Karpas-422 (cell line): ENCODE data around the gene CAPRIN2. TPM values are rescaled to one million over a fixed set of nuclear protein-coding genes. Genes with fewer than 3 reads are reported as not detected.

Source experiments
- DNase-seq: peaks from one replicate; pipeline ENCODE4 v3.0.0-alpha.2; 2015
- H2AFZ ChIP-seq: fragments of 200-600 bp; sonication (generic); 2 replicates; pipeline ENCODE4 v1.6.1; 2014; ENCODE audit warnings: antibody characterized with exemption, low read length, mixed read lengths
- H3K27ac ChIP-seq: fragments of 200-600 bp; sonication (generic); 2 replicates; pipeline ENCODE4 v1.5.1; 2014; ENCODE audit warnings: mild to moderate bottlenecking, low read length, moderate library complexity
- H3K27me3 ChIP-seq: fragments of 200-600 bp; sonication (generic); 2 replicates; pipeline ENCODE4 v1.6.1; 2014; ENCODE audit warnings: low read length, mixed read lengths
- H3K36me3 ChIP-seq: fragments of 200-600 bp; sonication (generic); 2 replicates; pipeline ENCODE4 v1.6.1; 2014; ENCODE audit warnings: low read length, mixed read lengths; ENCODE audit not compliant: insufficient read depth
- H3K4me1 ChIP-seq: fragments of 200-600 bp; sonication (generic); 2 replicates; pipeline ENCODE4 v1.6.1; 2014; ENCODE audit warnings: mild to moderate bottlenecking, low read length, mixed read lengths
- H3K4me2 ChIP-seq: fragments of 200-600 bp; sonication (generic); 2 replicates; pipeline ENCODE4 v1.6.1; 2014; ENCODE audit warnings: low read length, low read depth, mild to moderate bottlenecking; ENCODE audit not compliant: poor library complexity, severe bottlenecking
- H3K4me3 ChIP-seq: fragments of 200-600 bp; sonication (generic); 2 replicates; pipeline ENCODE4 v1.5.1; 2014; ENCODE audit warnings: mild to moderate bottlenecking, antibody characterized with exemption, low read length, mixed read lengths
- H3K79me2 ChIP-seq: fragments of 200-600 bp; sonication (generic); 2 replicates; pipeline ENCODE4 v1.6.1; 2014; ENCODE audit warnings: mild to moderate bottlenecking, low read length, mixed read lengths
- H3K9ac ChIP-seq: fragments of 200-600 bp; sonication (generic); 2 replicates; pipeline ENCODE4 v1.6.0; 2014; ENCODE audit warnings: low read length
- H3K9me2 ChIP-seq: fragments of 200-600 bp; sonication (generic), shearing (Covaris generic); replicated peaks from 2 replicates; pipeline ENCODE4 v1.6.0; 2014; ENCODE audit warnings: mild to moderate bottlenecking, low read length, moderate library complexity; ENCODE audit not compliant: insufficient read depth
- H3K9me3 ChIP-seq: fragments of 300-700, 200-600 bp; sonication (generic); 2 replicates; pipeline ENCODE4 v1.6.1; 2014; ENCODE audit warnings: low read length, mixed read lengths
- H4K20me1 ChIP-seq: fragments of 200-600 bp; sonication (generic); 2 replicates; pipeline ENCODE4 v1.6.1; 2014; ENCODE audit warnings: mild to moderate bottlenecking, antibody characterized with exemption, low read length, low read depth; ENCODE audit not compliant: insufficient read depth
- total RNA-seq: library from RNA; depleted of rRNA; stranded (reverse); fragments of >200 nt; shearing (Covaris generic); gene quantifications from 2 replicates; pipeline ENCODE4 v1.2.3, GENCODE V29; 2014; ENCODE audit warnings: low replicate concordance

Gene CAPRIN2
- total RNA-seq, 1 experiment from 2014 or later = 39.8 TPM

DNA sequence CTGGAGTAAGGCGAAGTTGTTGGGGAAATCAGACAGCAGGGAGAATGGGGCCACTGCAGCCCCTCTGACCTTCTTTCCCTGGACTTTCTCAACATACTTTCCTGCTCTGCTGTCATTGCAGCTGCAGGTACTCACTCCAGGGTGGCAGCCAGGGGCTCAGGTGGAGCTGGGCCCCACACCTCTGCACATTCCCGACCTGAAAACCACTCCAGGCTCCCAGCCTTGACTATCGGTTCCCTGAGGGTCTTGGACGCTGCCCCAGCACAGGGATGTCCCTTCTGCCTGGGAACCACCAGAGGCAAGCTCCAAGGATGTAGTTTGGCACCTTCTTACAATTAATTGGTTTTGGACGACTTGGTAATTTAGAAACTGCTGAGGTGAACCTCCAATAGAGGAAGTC is 24.8 kb upstream of the CAPRIN2 start:
- no peaks in the 10 kb centered on the region for H3K27me3 ChIP-seq
- H3K4me1 ChIP-seq = no peaks in the 10 kb centered on the region
- no peaks in the 10 kb centered on the region for H3K36me3 ChIP-seq
- H3K4me2 ChIP-seq = no peak overlapping the region
- H3K27ac ChIP-seq = no peak overlapping the region
- H3K79me2 ChIP-seq = no peaks in the 10 kb centered on the region
- H2AFZ ChIP-seq = no peak overlapping the region
- peaks cover 2% of the 10 kb centered on the region; the same call in 1 of the 2 replicates for H3K9me3 ChIP-seq
- DNase-seq = no peak
- H4K20me1 ChIP-seq = no peaks in the 10 kb centered on the region
- no peaks in the 10 kb centered on the region for H3K9me2 ChIP-seq
- no peak overlapping the region for H3K9ac ChIP-seq
- H3K4me3 ChIP-seq = no peak overlapping the region

GRCh38 chr12:30779178-30779577 is 24.4 kb upstream of the CAPRIN2 start:
- no peak overlapping the region for H3K4me2 ChIP-seq
- no peak overlapping the region for H2AFZ ChIP-seq

DNA sequence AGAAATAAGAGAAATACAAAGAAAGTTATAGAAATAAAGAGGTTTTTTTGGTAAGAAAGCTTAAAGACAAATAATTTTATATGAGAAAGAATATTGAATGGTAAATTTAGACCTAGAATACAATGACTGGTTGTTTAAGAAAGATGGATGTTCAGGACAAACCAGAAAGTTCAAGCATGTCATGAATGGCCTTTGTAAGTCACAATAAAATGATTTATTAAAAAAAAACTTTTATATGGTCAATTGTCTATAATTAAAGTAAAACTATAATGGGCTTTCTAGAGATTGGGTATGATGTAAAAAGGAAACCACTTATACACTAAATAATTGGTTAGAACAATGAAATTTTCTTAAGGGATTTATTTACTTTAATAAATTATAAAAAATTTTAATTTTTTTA is 19.8 kb upstream of the CAPRIN2 start:
- no peak for DNase-seq
- H3K9me3 ChIP-seq = no peaks in the 10 kb centered on the region; the same call in 1 of the 2 replicates
- no peak overlapping the region for H3K4me2 ChIP-seq
- no peaks in the 10 kb centered on the region for H3K9me2 ChIP-seq
- H3K4me1 ChIP-seq = no peaks in the 10 kb centered on the region
- H3K79me2 ChIP-seq = no peaks in the 10 kb centered on the region
- no peak overlapping the region for H2AFZ ChIP-seq
- H3K36me3 ChIP-seq = no peaks in the 10 kb centered on the region
- no peak overlapping the region for H3K4me3 ChIP-seq
- H4K20me1 ChIP-seq = no peaks in the 10 kb centered on the region
- no peak overlapping the region for H3K27ac ChIP-seq
- H3K9ac ChIP-seq = no peak overlapping the region
- H3K27me3 ChIP-seq = no peaks in the 10 kb centered on the region

More at GRCh38 chr12:30779178-30779577, 24.4 kb upstream of the CAPRIN2 start:
- Histone ChIP-seq H3K36me3 (no peaks in the 10 kb centered on the region), H3K4me1 (no peaks in the 10 kb centered on the region), H3K4me3 (no peak overlapping the region), H3K9me3 (no peaks in the 10 kb centered on the region; the same call in 1 of the 2 replicates), H3K27ac (no peak overlapping the region), H3K9me2 (no peaks in the 10 kb centered on the region), H3K27me3 (no peaks in the 10 kb centered on the region), H4K20me1 (no peaks in the 10 kb centered on the region), H3K79me2 (no peaks in the 10 kb centered on the region), H3K9ac (no peak overlapping the region)
- no peak for DNase-seq

DNA sequence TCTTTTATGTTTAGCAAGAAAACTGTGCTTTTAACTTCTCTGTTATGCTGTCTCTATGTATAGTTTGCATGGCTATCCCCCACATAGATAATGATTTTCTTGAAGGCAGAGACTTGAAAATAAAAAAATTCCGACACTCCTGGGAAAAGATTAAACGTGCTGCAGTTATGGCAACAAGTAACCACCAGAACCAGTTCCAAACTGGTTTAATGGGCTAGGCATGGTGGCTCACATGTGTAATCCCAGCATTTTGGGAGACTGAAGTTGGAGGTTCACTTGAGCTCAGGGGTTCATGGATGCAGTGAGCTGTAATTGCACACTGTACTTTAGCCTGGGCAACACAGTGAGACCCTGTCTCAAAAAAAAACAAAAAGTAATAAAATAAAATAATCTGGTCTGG is 15.1 kb upstream of the CAPRIN2 start:
- H3K4me3 ChIP-seq = no peak overlapping the region
- no peaks in the 10 kb centered on the region for H3K27me3 ChIP-seq
- H3K36me3 ChIP-seq = no peaks in the 10 kb centered on the region
- no peak overlapping the region for H2AFZ ChIP-seq
- no peak overlapping the region for H3K27ac ChIP-seq
- no peaks in the 10 kb centered on the region for H3K9me3 ChIP-seq
- no peak for DNase-seq
- H3K9me2 ChIP-seq = no peaks in the 10 kb centered on the region
- no peak overlapping the region for H3K9ac ChIP-seq
- H3K4me2 ChIP-seq = no peak overlapping the region
- no peaks in the 10 kb centered on the region for H3K79me2 ChIP-seq
- no peaks in the 10 kb centered on the region for H4K20me1 ChIP-seq
- H3K4me1 ChIP-seq = no peaks in the 10 kb centered on the region

GRCh38 chr12:30764251-30764650 is 9.5 kb upstream of the CAPRIN2 start:
- Histone ChIP-seq H3K36me3 (no peaks in the 10 kb centered on the region), H3K4me3 (no peak overlapping the region), H4K20me1 (no peaks in the 10 kb centered on the region)

GRCh38 chr12:30763053-30763452 is 8.3 kb upstream of the CAPRIN2 start:
- Histone ChIP-seq H3K27me3 (no peaks in the 10 kb centered on the region), H3K27ac (no peak overlapping the region), H3K4me2 (no peak overlapping the region), H3K4me1 (no peaks in the 10 kb centered on the region), H3K36me3 (no peaks in the 10 kb centered on the region), H2AFZ (no peak overlapping the region), H3K9me3 (no peaks in the 10 kb centered on the region), H4K20me1 (no peaks in the 10 kb centered on the region), H3K9ac (no peak overlapping the region), H3K9me2 (no peaks in the 10 kb centered on the region), H3K79me2 (no peaks in the 10 kb centered on the region), H3K4me3 (no peak overlapping the region)
- DNase-seq = no peak

More at GRCh38 chr12:30764251-30764650, 9.5 kb upstream of the CAPRIN2 start:
- Histone ChIP-seq H3K4me2 (no peak overlapping the region), H3K27ac (no peak overlapping the region), H3K9me2 (no peaks in the 10 kb centered on the region), H2AFZ (no peak overlapping the region), H3K4me1 (no peaks in the 10 kb centered on the region), H3K79me2 (no peaks in the 10 kb centered on the region), H3K27me3 (no peaks in the 10 kb centered on the region), H3K9me3 (no peaks in the 10 kb centered on the region), H3K9ac (no peak overlapping the region)
- DNase-seq = no peak

DNA sequence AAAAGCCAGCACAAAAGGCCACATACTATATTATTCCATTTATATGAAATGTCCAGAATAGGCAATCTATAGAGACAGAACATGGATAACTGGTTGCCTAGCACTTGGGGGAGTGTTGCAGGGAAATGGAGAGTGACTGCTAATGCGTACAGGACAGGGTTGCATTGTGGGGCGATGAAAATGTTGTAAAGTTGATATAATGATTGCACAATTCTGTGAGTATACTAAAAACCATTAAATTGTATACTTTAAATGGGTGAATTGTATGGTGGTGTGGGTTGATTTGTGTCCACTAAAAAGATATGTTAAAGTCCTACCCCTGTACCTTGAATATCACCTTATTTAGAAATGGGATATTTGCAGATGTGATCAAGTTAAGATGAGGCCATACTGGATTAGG is 7.0 kb upstream of the CAPRIN2 start:
- no peaks in the 10 kb centered on the region for H3K4me1 ChIP-seq

DNA sequence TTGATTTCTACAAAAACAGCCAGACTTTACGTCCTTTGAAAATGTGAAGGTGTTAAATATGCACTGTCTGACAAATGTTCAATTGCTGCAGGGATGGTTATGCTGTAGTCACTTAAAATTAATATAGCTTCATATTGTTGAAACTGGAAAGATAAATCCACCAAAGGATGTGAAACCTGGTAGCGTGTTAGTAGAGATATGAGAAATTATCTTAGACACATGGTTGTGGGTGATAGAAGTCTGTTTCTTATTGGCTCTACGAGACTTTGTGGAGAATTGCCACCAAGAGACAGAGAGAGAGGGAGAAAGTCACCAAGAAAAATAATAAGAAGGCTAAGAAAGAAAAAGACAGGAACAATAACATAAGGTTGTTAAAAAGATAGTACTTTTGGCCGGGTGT is 2.6 kb upstream of the CAPRIN2 start:
- H2AFZ ChIP-seq = no peak overlapping the region

More for the DNA sequence above, 7.0 kb upstream of the CAPRIN2 start:
- no peaks in the 10 kb centered on the region for H4K20me1 ChIP-seq
- no peak overlapping the region for H2AFZ ChIP-seq
- no peak overlapping the region for H3K27ac ChIP-seq
- no peak overlapping the region for H3K9ac ChIP-seq
- H3K9me3 ChIP-seq = no peaks in the 10 kb centered on the region
- H3K79me2 ChIP-seq = no peaks in the 10 kb centered on the region
- H3K4me2 ChIP-seq = no peak overlapping the region
- H3K4me3 ChIP-seq = no peak overlapping the region
- H3K36me3 ChIP-seq = no peaks in the 10 kb centered on the region
- H3K27me3 ChIP-seq = no peaks in the 10 kb centered on the region
- DNase-seq = no peak
- H3K9me2 ChIP-seq = no peaks in the 10 kb centered on the region

GRCh38 chr12:30756074-30756473 is 1.3 kb upstream of the CAPRIN2 start:
- peak overlapping the region; percentile 80; the same call in 1 of the 2 replicates for H3K4me3 ChIP-seq
- no peak overlapping the region for H2AFZ ChIP-seq
- H3K4me1 ChIP-seq = peaks cover 35% of the 10 kb centered on the region
- no peaks in the 10 kb centered on the region for H4K20me1 ChIP-seq
- no peaks in the 10 kb centered on the region for H3K9me2 ChIP-seq
- no peak overlapping the region for H3K27ac ChIP-seq
- H3K4me2 ChIP-seq = peak overlapping the region; percentile 99
- no peaks in the 10 kb centered on the region for H3K9me3 ChIP-seq
- no peak for DNase-seq
- H3K27me3 ChIP-seq = no peaks in the 10 kb centered on the region
- peaks cover 28% of the 10 kb centered on the region for H3K79me2 ChIP-seq
- no peaks in the 10 kb centered on the region for H3K36me3 ChIP-seq
- no peak overlapping the region for H3K9ac ChIP-seq

More for the DNA sequence above, 2.6 kb upstream of the CAPRIN2 start:
- H3K9me3 ChIP-seq = no peaks in the 10 kb centered on the region
- H3K4me3 ChIP-seq = no peak overlapping the region
- no peaks in the 10 kb centered on the region for H3K36me3 ChIP-seq
- H3K4me2 ChIP-seq = no peak overlapping the region
- H3K27ac ChIP-seq = no peak overlapping the region
- no peaks in the 10 kb centered on the region for H3K9me2 ChIP-seq
- no peaks in the 10 kb centered on the region for H4K20me1 ChIP-seq
- H3K79me2 ChIP-seq = peaks cover 19% of the 10 kb centered on the region
- DNase-seq = no peak
- no peak overlapping the region for H3K9ac ChIP-seq
- H3K27me3 ChIP-seq = no peaks in the 10 kb centered on the region
- peaks cover 26% of the 10 kb centered on the region for H3K4me1 ChIP-seq
